Gastrocnemius medialis (tissue), 4 donors: Measurements from ENCODE around the gene GLI3. TPM values are rescaled to one million over a fixed set of nuclear protein-coding genes. Genes with fewer than 3 reads are reported as not detected.

Source experiments
- ATAC-seq, 2 donors: fragments of 150-250 bp; one replicate each; pipeline ENCODE4 v1.9.1; 2016
- DNase-seq, 2 donors: peaks; one replicate each; pipeline ENCODE4 v3.0.0-alpha.2; 2019
- H3K27ac ChIP-seq, 4 donors: fragments of 200-600 bp; sonication (generic); 1 replicate in 1 of 4; 2 replicates in 3 of 4; pipeline ENCODE4 v1.5.1; 2016 to 2018; ENCODE audit warnings: mild to moderate bottlenecking in 2 of 4, moderate library complexity in 1 of 4
- H3K27me3 ChIP-seq, 3 donors: fragments of 200-600 bp; sonication (generic) in 2 of 3; 1 replicate in 1 of 3; 2 replicates in 2 of 3; pipeline versions ENCODE4 v1.5.1 to v1.6.0; 2016 to 2019; ENCODE audit warnings: mild to moderate bottlenecking in 1 of 3, moderate library complexity in 1 of 3
- H3K36me3 ChIP-seq, 2 donors: fragments of 200-600 bp; sonication (generic) in 1 of 2; one replicate each; pipeline ENCODE4 v1.5.1; 2017 to 2018
- H3K4me1 ChIP-seq, 2 donors: fragments of 200-600 bp; sonication (generic) in 1 of 2; one replicate each; pipeline ENCODE4 v1.5.1; 2016 to 2017; ENCODE audit warnings: mild to moderate bottlenecking in 2 of 2
- H3K4me3 ChIP-seq, 4 donors: fragments of 200-600 bp; sonication (generic) in 3 of 4; 1 replicate in 1 of 4; 2 replicates in 3 of 4; pipeline ENCODE4 v1.5.1; 2016 to 2019; ENCODE audit warnings: mild to moderate bottlenecking in 2 of 4
- H3K9me3 ChIP-seq, 3 donors: fragments of 200-600 bp; sonication (generic) in 2 of 3; 1 replicate in 1 of 3; 2 replicates in 2 of 3; pipeline ENCODE4 v1.5.1; 2016 to 2019
- POLR2A ChIP-seq, 2 donors: fragments of 450-650 bp; IDR thresholded peaks; one replicate each; pipeline ENCODE4 v1.6.1; 2017; ENCODE audit warnings: antibody characterized with exemption in 2 of 2, mild to moderate bottlenecking in 2 of 2, moderate library complexity in 2 of 2
- in situ Hi-C, 4 donors: fragments of 200-750 bp; cut with MboI; loops; one replicate each; pipeline versions ENCODE4 v1.15.0 to v1.8.0; 2017; ENCODE audit warnings: low sequenced_read_pairs in 4 of 4
- intact Hi-C: fragments of 100-400 bp; cut with DNase I; formaldehyde crosslinking; loops from one replicate; pipeline ENCODE4 v1.15.1; 2023; ENCODE audit warnings: low total_unique reads
- total RNA-seq, 4 donors: library from RNA; depleted of rRNA; stranded (reverse); fragments of >200 nt; gene quantifications; one replicate each; pipeline versions ENCODE4 v1.1.0 to v1.2.3, GENCODE V29; 2016
- TF ChIP-seq, protein P1 (sequence below), 5 experiments: fragments of 450-650 bp in 3 of 5; fragments of 200-600 bp in 2 of 5; sonication (generic) in 2 of 5; IDR thresholded peaks in 4 of 5; conservative IDR thresholded peaks in 1 of 5; 1 replicate in 4 of 5; 2 replicates in 1 of 5; pipeline ENCODE4 v1.5.1; 2016 to 2019; ENCODE audit warnings: antibody characterized with exemption in 5 of 5, mild to moderate bottlenecking in 3 of 5, moderate library complexity in 3 of 5

GLI3 gene
- total RNA-seq, 4 donors from 2014 or later, result 0.46 to 1.6 (median 0.81) TPM

DNA sequence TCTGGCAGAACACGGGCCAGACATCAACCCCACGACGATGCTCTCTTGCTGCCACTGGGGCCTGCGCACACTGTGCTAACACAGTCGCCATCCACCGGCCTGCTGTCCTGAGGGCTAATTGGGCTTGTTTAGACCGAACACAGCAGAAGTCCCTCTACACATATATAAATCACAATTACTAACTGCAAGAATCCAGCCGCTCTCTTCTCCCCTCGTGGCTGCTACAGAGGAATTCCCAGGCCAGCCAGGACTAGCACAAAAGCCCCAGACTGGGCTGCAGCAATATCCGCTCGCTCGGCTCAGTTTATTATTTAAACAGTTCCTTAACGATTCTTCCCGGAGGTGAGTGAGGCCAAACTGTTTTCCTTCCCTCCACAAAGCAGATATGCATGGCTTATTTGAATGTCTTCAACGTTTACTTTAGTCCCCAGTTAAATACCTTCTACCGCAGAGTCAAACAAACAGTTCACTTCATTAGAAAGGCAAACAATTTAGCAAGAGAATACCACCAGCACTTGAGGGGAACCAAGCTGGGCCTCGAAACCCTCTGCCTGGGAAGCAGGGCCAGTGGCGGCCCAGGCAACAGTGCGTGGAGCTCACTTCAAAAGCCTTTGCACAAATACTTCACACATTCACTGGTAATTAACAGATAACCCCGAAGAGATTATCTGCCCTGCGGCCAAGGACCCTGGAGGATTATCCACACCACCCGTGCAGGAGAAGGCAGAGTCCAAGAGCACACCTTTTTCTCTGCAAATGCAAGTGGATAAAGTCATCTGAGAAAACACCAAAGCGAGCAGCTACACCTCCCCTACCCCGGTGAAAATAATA is 145.3 kb downstream of the GLI3 start:
- intact Hi-C loops, result no loop called here

DNA sequence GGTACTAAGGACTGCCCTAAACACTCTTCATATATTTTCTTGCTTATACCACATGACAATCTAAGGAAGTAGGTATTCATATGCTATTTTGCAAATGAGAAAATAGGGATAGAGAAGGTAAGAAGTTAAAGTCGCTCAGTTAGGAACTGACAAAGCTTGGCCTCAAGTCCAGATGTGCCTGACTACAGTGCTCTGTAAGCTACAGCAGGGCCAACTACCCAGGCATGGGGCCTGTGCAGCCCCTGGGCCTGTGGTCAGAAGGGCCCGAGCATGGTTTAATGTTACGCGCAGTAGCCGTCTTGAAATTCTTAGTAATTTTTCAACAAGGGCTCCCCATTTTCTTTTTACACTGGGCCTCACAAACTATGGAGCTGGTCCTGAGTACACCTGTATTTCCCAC is 146.2 kb downstream of the GLI3 start:
- Histone ChIP-seq H3K36me3 (no peaks in the 10 kb centered on the region), H3K9me3 (no peaks in the 10 kb centered on the region), H3K4me3 (no peak overlapping the region), H3K27ac (no peak overlapping the region), H3K4me1 (no peaks in the 10 kb centered on the region), H3K27me3 (no peaks in the 10 kb centered on the region)
- DNase-seq (no peak), ATAC-seq (no peak)
- in situ Hi-C loops, result no loop called here
- intact Hi-C loops, result no loop called here
- no peak for TF ChIP-seq POLR2A (IDR thresholded peaks at IDR 0.05)
- TF ChIP-seq, protein P1, sequence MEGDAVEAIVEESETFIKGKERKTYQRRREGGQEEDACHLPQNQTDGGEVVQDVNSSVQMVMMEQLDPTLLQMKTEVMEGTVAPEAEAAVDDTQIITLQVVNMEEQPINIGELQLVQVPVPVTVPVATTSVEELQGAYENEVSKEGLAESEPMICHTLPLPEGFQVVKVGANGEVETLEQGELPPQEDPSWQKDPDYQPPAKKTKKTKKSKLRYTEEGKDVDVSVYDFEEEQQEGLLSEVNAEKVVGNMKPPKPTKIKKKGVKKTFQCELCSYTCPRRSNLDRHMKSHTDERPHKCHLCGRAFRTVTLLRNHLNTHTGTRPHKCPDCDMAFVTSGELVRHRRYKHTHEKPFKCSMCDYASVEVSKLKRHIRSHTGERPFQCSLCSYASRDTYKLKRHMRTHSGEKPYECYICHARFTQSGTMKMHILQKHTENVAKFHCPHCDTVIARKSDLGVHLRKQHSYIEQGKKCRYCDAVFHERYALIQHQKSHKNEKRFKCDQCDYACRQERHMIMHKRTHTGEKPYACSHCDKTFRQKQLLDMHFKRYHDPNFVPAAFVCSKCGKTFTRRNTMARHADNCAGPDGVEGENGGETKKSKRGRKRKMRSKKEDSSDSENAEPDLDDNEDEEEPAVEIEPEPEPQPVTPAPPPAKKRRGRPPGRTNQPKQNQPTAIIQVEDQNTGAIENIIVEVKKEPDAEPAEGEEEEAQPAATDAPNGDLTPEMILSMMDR (IDR thresholded peaks at IDR 0.05 in 4 of 5, conservative IDR thresholded peaks at IDR 0.05 in 1 of 5), result no peak

More for the DNA sequence above, 145.3 kb downstream of the GLI3 start:
- ATAC-seq, result no peak
- in situ Hi-C loops, result no loop called here
- no peaks in the 10 kb centered on the region for H3K36me3 ChIP-seq
- peaks cover 7 to 9% of the 10 kb centered on the region in 2 donors for H3K4me1 ChIP-seq
- no peak for DNase-seq
- no peak overlapping the region for H3K27ac ChIP-seq
- TF ChIP-seq POLR2A (IDR thresholded peaks at IDR 0.05), result no peak
- TF ChIP-seq, protein P1 (IDR thresholded peaks at IDR 0.05 in 4 of 5, conservative IDR thresholded peaks at IDR 0.05 in 1 of 5), result no peak
- H3K9me3 ChIP-seq, result no peaks in the 10 kb centered on the region
- H3K4me3 ChIP-seq, result no peak overlapping the region
- no peaks in the 10 kb centered on the region for H3K27me3 ChIP-seq

DNA sequence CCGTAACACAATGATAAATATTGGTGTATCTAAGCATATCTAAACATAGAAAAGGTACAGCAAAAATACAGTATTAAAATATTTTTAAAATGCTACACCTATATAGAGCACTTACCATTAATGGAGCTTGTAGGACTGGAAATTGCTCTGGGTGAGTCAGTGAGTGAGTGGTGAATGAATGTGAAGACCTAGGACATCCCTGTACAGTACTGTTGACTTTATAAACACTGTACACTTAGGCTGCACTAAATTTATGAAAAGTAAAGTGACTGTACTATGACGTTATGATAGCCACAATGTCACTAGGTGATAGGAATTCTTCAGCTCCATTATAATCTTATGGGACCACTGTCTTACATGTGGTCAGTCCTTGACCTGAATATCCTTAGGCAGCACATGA is 147.0 kb downstream of the GLI3 start:
- no peak for TF ChIP-seq POLR2A (IDR thresholded peaks at IDR 0.05)
- TF ChIP-seq, protein P1 (IDR thresholded peaks at IDR 0.05 in 4 of 5, conservative IDR thresholded peaks at IDR 0.05 in 1 of 5), result no peak
- no peaks in the 10 kb centered on the region for H3K9me3 ChIP-seq
- H3K27me3 ChIP-seq, result no peaks in the 10 kb centered on the region
- no peaks in the 10 kb centered on the region for H3K36me3 ChIP-seq
- no peak overlapping the region for H3K27ac ChIP-seq
- no peak for ATAC-seq
- H3K4me1 ChIP-seq, result peaks cover 0 to 2% of the 10 kb centered on the region in 2 donors
- in situ Hi-C loops (no loop called here), intact Hi-C loops (no loop called here)
- no peak overlapping the region for H3K4me3 ChIP-seq
- no peak for DNase-seq

DNA sequence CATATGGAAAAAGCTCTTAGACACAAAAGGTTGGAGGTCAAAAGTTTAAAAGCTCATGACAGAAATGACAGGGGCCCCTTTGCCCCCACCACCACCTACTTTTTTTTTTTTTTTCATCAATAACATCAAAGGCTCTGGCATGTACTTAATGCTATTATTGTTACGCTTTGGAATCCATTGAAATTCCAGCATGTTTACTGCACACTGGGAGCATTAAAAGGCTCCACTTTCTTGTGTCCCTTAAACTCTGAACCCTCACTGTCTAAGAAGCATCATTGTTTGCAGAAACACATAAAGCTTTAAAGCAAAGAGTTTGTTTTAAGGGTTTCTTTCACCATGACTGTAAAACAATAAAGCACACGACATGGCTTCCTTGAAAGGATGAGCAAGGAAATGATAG is 149.4 kb downstream of the GLI3 start:
- no peak for TF ChIP-seq POLR2A (IDR thresholded peaks at IDR 0.05)
- TF ChIP-seq, protein P1 (IDR thresholded peaks at IDR 0.05 in 4 of 5, conservative IDR thresholded peaks at IDR 0.05 in 1 of 5), result no peak
- in situ Hi-C loops, result no loop called here

More for the DNA sequence above, 149.4 kb downstream of the GLI3 start:
- peaks cover 0 to 2% of the 10 kb centered on the region in 2 donors for H3K4me1 ChIP-seq
- no peak overlapping the region for H3K27ac ChIP-seq
- no peak for ATAC-seq
- H3K36me3 ChIP-seq, result no peaks in the 10 kb centered on the region
- DNase-seq, result no peak
- H3K9me3 ChIP-seq, result no peaks in the 10 kb centered on the region
- no peak overlapping the region for H3K4me3 ChIP-seq
- H3K27me3 ChIP-seq, result no peaks in the 10 kb centered on the region
- intact Hi-C loops, result no loop called here
